KOPT-K1 (cell line): ENCODE data around the gene PPP1R36.
"Not testable (repeated sequence)": the region's sequence is repeated elsewhere in the genome, so short reads cannot be mapped to it uniquely, and the experiment has no call there.

Experiments
- H3K27ac ChIP-seq: fragments of 200-600 bp; sonication (generic); 2 replicates; pipeline ENCODE4 v1.5.1; 2016; ENCODE audit warnings: antibody characterized with exemption, mild to moderate bottlenecking, low read depth, low read length; ENCODE audit not compliant: poor library complexity, severe bottlenecking
- H3K36me3 ChIP-seq: fragments of 200-600 bp; sonication (generic); 2 replicates; pipeline ENCODE4 v1.5.1; 2017; ENCODE audit warnings: antibody characterized with exemption, mild to moderate bottlenecking, low read length, moderate library complexity; ENCODE audit not compliant: insufficient read depth
- H3K9me3 ChIP-seq: fragments of 200-600 bp; sonication (generic); 2 replicates; pipeline ENCODE4 v1.5.1; 2017; ENCODE audit warnings: antibody characterized with exemption, low read length, mild to moderate bottlenecking; ENCODE audit not compliant: insufficient read depth, poor library complexity, severe bottlenecking

Gene PPP1R36

GRCh38 chr14:64541972-64542835, 7.6 kb upstream of the PPP1R36 start:
- Histone ChIP-seq H3K9me3 (peaks cover 18% of the 10 kb centered on the region), H3K36me3 (no peaks in the 10 kb centered on the region), H3K27ac (no peak overlapping the region)

- H3K27ac ChIP-seq, result no peak overlapping the region
- peaks cover 18% of the 10 kb centered on the region for H3K9me3 ChIP-seq
- no peaks in the 10 kb centered on the region for H3K36me3 ChIP-seq
These were observed 6.9 kb upstream of the PPP1R36 start for GRCh38 chr14:64542836-64543201.

GRCh38 chr14:64544607-64545312, 5.0 kb upstream of the PPP1R36 start:
- no peaks in the 10 kb centered on the region for H3K36me3 ChIP-seq
- H3K27ac ChIP-seq, result no peak overlapping the region
- peaks cover 18% of the 10 kb centered on the region for H3K9me3 ChIP-seq

- Histone ChIP-seq H3K36me3 (no peaks in the 10 kb centered on the region), H3K27ac (no peak overlapping the region), H3K9me3 (no peaks in the 10 kb centered on the region)
These were observed 745 bp upstream of the PPP1R36 start for GRCh38 chr14:64549016-64549415.

GRCh38 chr14:64550621-64551333, 1.0 kb downstream of the PPP1R36 start:
- Histone ChIP-seq H3K9me3 (no peaks in the 10 kb centered on the region), H3K36me3 (no peaks in the 10 kb centered on the region), H3K27ac (no peak overlapping the region)

GRCh38 chr14:64554556-64554955, 4.8 kb downstream of the PPP1R36 start:
- Histone ChIP-seq H3K36me3 (no peaks in the 10 kb centered on the region), H3K27ac (no peak overlapping the region), H3K9me3 (no peaks in the 10 kb centered on the region)

GRCh38 chr14:64556526-64556925, 6.8 kb downstream of the PPP1R36 start:
- Histone ChIP-seq H3K27ac (no peak overlapping the region), H3K9me3 (no peaks in the 10 kb centered on the region), H3K36me3 (no peaks in the 10 kb centered on the region)

- not testable (repeated sequence) for H3K27ac ChIP-seq, H3K36me3 ChIP-seq, H3K9me3 ChIP-seq
These were observed 8.5 kb downstream of the PPP1R36 start for GRCh38 chr14:64558216-64558615.

GRCh38 chr14:64561631-64562030, 11.9 kb downstream of the PPP1R36 start:
- Histone ChIP-seq H3K9me3 (no peaks in the 10 kb centered on the region), H3K36me3 (no peaks in the 10 kb centered on the region), H3K27ac (no peak overlapping the region)

- Histone ChIP-seq H3K36me3 (no peaks in the 10 kb centered on the region), H3K27ac (no peak overlapping the region), H3K9me3 (no peaks in the 10 kb centered on the region)
These were observed 12.7 kb downstream of the PPP1R36 start for GRCh38 chr14:64562436-64562835.

- Histone ChIP-seq H3K27ac (no peak overlapping the region), H3K36me3 (no peaks in the 10 kb centered on the region), H3K9me3 (no peaks in the 10 kb centered on the region)
These were observed 13.9 kb downstream of the PPP1R36 start for GRCh38 chr14:64563696-64564095.

- Histone ChIP-seq H3K36me3 (no peaks in the 10 kb centered on the region), H3K9me3 (no peaks in the 10 kb centered on the region), H3K27ac (no peak overlapping the region)
These were observed 16.9 kb downstream of the PPP1R36 start for GRCh38 chr14:64566651-64567122.

GRCh38 chr14:64569138-64569631, 19.4 kb downstream of the PPP1R36 start:
- H3K27ac ChIP-seq, result no peak overlapping the region

GRCh38 chr14:64569646-64570045, 19.9 kb downstream of the PPP1R36 start:
- H3K27ac ChIP-seq, H3K36me3 ChIP-seq, H3K9me3 ChIP-seq: not testable (repeated sequence)

More at GRCh38 chr14:64569138-64569631, 19.4 kb downstream of the PPP1R36 start:
- H3K36me3 ChIP-seq, result no peaks in the 10 kb centered on the region
- H3K9me3 ChIP-seq, result no peaks in the 10 kb centered on the region
